ENCODE measurements around the gene DOCK2.
A peak's percentile ranks its signal among the peaks of the same experiment; 100 is the strongest.

The DOCK2 gene

GRCh38 chr5:169974121-169974770, 337.2 kb downstream of the DOCK2 start:
- H3K79me2 ChIP-seq (ENCODE audit: control insufficient read depth, low read length) = no peaks in the 10 kb centered on the region
- no peaks in the 10 kb centered on the region for H3K9me3 ChIP-seq (ENCODE audit: control insufficient read depth, insufficient read depth, low read length)
- peaks cover 6% of the 10 kb centered on the region for H3K36me3 ChIP-seq (ENCODE audit: control insufficient read depth, low read length)
- no peak overlapping the region for H3K4me3 ChIP-seq (ENCODE audit: low read length)
- no peaks in the 10 kb centered on the region for H3F3A ChIP-seq (ENCODE audit: control insufficient read depth, insufficient read depth)
- no peak for TF ChIP-seq EZH2phosphoT487 (IDR thresholded peaks at IDR 0.05; ENCODE audit: borderline replicate concordance, low read length)
- 0 out of 2 replicates have a peak, but pooled peaks cover 5% of the 10 kb centered on the region for H4K20me1 ChIP-seq (ENCODE audit: control insufficient read depth, insufficient read depth, low read depth, low read length)
- no peak overlapping the region for H3K4me2 ChIP-seq (ENCODE audit: low read length)
- no peak overlapping the region for H3K27ac ChIP-seq (ENCODE audit: low read depth, low read length)
- H3K4me1 ChIP-seq (ENCODE audit: control insufficient read depth, low read length) = no peaks in the 10 kb centered on the region
- no peaks in the 10 kb centered on the region for H3K9me2 ChIP-seq (replicated peaks; ENCODE audit: control insufficient read depth, low read length)
- H3K27me3 ChIP-seq (ENCODE audit: control insufficient read depth, low read length) = no peaks in the 10 kb centered on the region

- H3K79me2 ChIP-seq (ENCODE audit: control insufficient read depth, low read length) = no peaks in the 10 kb centered on the region
- no peak overlapping the region for H3K4me3 ChIP-seq (ENCODE audit: low read length)
- H4K20me1 ChIP-seq (ENCODE audit: control insufficient read depth, insufficient read depth, low read depth, low read length) = 0 out of 2 replicates have a peak, but pooled peaks cover 5% of the 10 kb centered on the region
- no peaks in the 10 kb centered on the region for H3K4me1 ChIP-seq (ENCODE audit: control insufficient read depth, low read length)
- H3K4me2 ChIP-seq (ENCODE audit: low read length) = no peak overlapping the region
- H3K36me3 ChIP-seq (ENCODE audit: control insufficient read depth, low read length) = peaks cover 22% of the 10 kb centered on the region
- H3F3A ChIP-seq (ENCODE audit: control insufficient read depth, insufficient read depth) = peaks cover 4% of the 10 kb centered on the region; the same call in 1 of the 2 replicates
- no peak overlapping the region for H3K27ac ChIP-seq (ENCODE audit: low read depth, low read length)
- no peaks in the 10 kb centered on the region for H3K9me3 ChIP-seq (ENCODE audit: control insufficient read depth, insufficient read depth, low read length)
- no peaks in the 10 kb centered on the region for H3K9me2 ChIP-seq (replicated peaks; ENCODE audit: control insufficient read depth, low read length)
- TF ChIP-seq CTCF (IDR thresholded peaks at IDR 0.05; ENCODE audit: low read depth, low read length, poor library complexity, severe bottlenecking) = no peak
- TF ChIP-seq EZH2phosphoT487 (IDR thresholded peaks at IDR 0.05; ENCODE audit: borderline replicate concordance, low read length) = no peak
- no peaks in the 10 kb centered on the region for H3K27me3 ChIP-seq (ENCODE audit: control insufficient read depth, low read length)
Observed at GRCh38 chr5:169978714-169979113, 341.6 kb downstream of the DOCK2 start.

- TF ChIP-seq CTCF (IDR thresholded peaks at IDR 0.05; ENCODE audit: low read depth, low read length, poor library complexity, severe bottlenecking) (no peak), EZH2phosphoT487 (IDR thresholded peaks at IDR 0.05; ENCODE audit: borderline replicate concordance, low read length) (no peak)
- Histone ChIP-seq H3K36me3 (ENCODE audit: control insufficient read depth, low read length) (peaks cover 24% of the 10 kb centered on the region), H3K4me1 (ENCODE audit: control insufficient read depth, low read length) (no peaks in the 10 kb centered on the region), H3K9me3 (ENCODE audit: control insufficient read depth, insufficient read depth, low read length) (no peaks in the 10 kb centered on the region), H3K27me3 (ENCODE audit: control insufficient read depth, low read length) (no peaks in the 10 kb centered on the region), H3F3A (ENCODE audit: control insufficient read depth, insufficient read depth) (peaks cover 4% of the 10 kb centered on the region; the same call in 1 of the 2 replicates), H3K4me2 (ENCODE audit: low read length) (no peak overlapping the region), H3K79me2 (ENCODE audit: control insufficient read depth, low read length) (no peaks in the 10 kb centered on the region), H3K9me2 (replicated peaks; ENCODE audit: control insufficient read depth, low read length) (no peaks in the 10 kb centered on the region), H4K20me1 (ENCODE audit: control insufficient read depth, insufficient read depth, low read depth, low read length) (no peaks in the 10 kb centered on the region), H3K4me3 (ENCODE audit: low read length) (no peak overlapping the region), H3K27ac (ENCODE audit: low read depth, low read length) (no peak overlapping the region)
Observed at GRCh38 chr5:169979871-169980270, 342.8 kb downstream of the DOCK2 start.

- H3K9me2 ChIP-seq (replicated peaks; ENCODE audit: control insufficient read depth, low read length) = no peaks in the 10 kb centered on the region
- H3K9me3 ChIP-seq (ENCODE audit: control insufficient read depth, insufficient read depth, low read length) = no peaks in the 10 kb centered on the region
- TF ChIP-seq CTCF (IDR thresholded peaks at IDR 0.05; ENCODE audit: low read depth, low read length, poor library complexity, severe bottlenecking) (peak; percentile 60), EZH2phosphoT487 (IDR thresholded peaks at IDR 0.05; ENCODE audit: borderline replicate concordance, low read length) (no peak)
- no peaks in the 10 kb centered on the region for H3K27me3 ChIP-seq (ENCODE audit: control insufficient read depth, low read length)
- H3K4me2 ChIP-seq (ENCODE audit: low read length) = no peak within 1 kb of the TSS
- no peaks in the 10 kb centered on the region for H3K79me2 ChIP-seq (ENCODE audit: control insufficient read depth, low read length)
- peaks cover 27% of the 10 kb centered on the region for H3K36me3 ChIP-seq (ENCODE audit: control insufficient read depth, low read length)
- peaks cover 4% of the 10 kb centered on the region; the same call in 1 of the 2 replicates for H3F3A ChIP-seq (ENCODE audit: control insufficient read depth, insufficient read depth)
- no peak within 1 kb of the TSS for H3K27ac ChIP-seq (ENCODE audit: low read depth, low read length)
- no peaks in the 10 kb centered on the region for H4K20me1 ChIP-seq (ENCODE audit: control insufficient read depth, insufficient read depth, low read depth, low read length)
- no peak within 1 kb of the TSS for H3K4me3 ChIP-seq (ENCODE audit: low read length)
- H3K4me1 ChIP-seq (ENCODE audit: control insufficient read depth, low read length) = no peaks in the 10 kb centered on the region
Observed at GRCh38 chr5:169980418-169981053, 343.5 kb downstream of the DOCK2 start, which contains the start of gene INSYN2B. INSYN2B (minus strand) TSS chr5:169980495; CDS start chr5:169883898, 96,597 bp downstream.

Measured in DOHH2 (cell line).